HL-60/S4 (cell line): ENCODE data around the gene CBY1.

Source experiments
- in situ Hi-C: fragments of 300-500 bp; cut with MboI; formaldehyde crosslinking; loops from 2 replicates; pipeline ENCODE4 v1.14.3; 2022; ENCODE audit warnings: low sequenced_read_pairs

The CBY1 gene

DNA sequence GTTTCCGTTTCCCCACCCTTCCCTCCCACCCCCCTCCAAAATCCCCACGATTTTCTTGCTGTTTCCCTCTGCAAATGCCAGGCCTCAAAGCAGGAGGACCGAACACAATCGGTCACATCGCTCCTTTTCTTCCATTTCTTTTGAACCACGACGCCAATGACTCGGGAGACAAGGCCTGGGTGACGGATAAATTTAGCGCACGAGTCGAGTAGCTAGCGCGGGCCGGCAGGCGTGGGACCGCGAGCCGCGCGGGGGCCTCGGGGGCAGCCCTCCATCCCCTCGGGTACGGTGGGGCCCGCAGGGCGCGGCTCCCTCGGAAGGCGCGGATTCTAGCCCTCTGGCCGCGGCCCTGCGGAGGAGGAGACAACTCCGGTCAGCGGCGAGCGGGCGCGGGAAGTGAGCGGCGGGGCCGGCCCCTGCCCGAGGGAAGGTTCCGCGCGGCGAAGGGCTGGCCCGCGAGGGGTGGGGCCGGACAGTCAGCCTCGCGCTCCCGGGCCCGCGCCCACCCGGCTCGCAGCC lies 43.9 kb downstream of the CBY1 start:
- in situ Hi-C loops, result no loop called here

DNA sequence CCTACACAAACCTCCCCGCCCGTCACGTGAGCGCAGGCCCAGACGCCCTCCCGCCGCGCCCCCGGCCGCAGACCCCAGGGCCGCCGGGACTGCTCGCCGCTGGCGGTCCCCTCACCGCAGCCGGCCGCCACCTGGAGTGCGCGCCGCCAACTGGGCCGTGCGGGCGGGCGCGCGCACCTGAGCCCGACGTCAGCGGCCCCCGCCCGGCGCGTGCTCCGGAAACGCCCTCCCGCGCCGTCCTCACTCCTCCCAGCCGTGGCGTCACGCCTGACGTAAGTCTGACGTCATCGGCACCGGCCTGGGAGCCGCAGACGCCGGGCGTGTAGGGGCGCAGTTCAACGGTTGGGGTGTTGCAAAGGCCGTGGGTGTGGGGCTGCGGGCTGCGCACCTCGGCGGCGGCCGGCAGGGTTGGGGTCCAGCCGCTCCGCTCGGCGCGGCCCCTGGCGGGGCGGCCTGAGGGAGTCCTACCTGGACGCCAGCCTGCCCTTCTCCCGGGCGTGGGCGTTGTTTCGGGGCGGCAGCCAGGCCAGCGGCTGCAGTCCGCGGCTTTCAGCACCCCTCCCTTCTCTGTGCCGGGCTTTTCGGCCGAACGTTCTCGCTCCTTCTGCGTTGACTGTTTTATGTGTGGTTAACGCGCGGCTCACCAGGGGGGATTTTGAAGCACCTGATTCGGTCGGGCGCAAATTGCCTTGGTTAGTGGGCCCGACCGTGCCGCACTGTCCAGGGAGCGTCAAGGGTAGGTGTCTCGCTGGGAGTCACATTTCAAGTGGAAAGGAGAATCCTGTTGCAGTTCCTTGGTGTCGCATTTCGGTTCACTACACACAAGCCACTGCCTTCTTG lies 44.6 kb downstream of the CBY1 start, which contains the start of gene JOSD1:
JOSD1 (minus strand) TSS at position 155 of the 840 bp plus-strand sequence. CDS start 956 bp downstream, outside the sequence.
- in situ Hi-C loops, result no loop called here

GRCh38 chr22:38704654-38705234 lies 48.3 kb downstream of the CBY1 start:
- in situ Hi-C loops, result no loop called here

GRCh38 chr22:38705235-38706100 lies 49.0 kb downstream of the CBY1 start, which contains the start of gene GTPBP1:
TSS of gene GTPBP1 (plus strand) at chr22:38705944. CDS start at chr22:38705956, 12 bp downstream.
- in situ Hi-C loops, result no loop called here

GRCh38 chr22:38706101-38706900 lies 49.9 kb downstream of the CBY1 start:
- in situ Hi-C loops, result no loop called here

DNA sequence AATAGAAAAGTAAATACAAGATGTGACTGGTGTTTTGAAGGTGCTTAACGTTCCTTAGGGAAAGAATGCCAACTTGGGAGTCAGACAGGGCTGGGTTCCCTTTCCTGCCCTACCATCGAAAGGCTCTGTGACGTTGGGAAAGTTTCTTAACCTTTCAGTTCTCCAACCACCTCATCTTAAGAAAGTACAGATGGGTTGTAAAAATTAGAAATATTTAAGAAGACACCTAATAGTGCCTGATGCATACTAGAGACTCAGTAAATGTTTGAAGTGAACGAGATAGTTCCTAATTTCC lies 50.4 kb downstream of the CBY1 start:
- in situ Hi-C loops, result no loop called here

DNA sequence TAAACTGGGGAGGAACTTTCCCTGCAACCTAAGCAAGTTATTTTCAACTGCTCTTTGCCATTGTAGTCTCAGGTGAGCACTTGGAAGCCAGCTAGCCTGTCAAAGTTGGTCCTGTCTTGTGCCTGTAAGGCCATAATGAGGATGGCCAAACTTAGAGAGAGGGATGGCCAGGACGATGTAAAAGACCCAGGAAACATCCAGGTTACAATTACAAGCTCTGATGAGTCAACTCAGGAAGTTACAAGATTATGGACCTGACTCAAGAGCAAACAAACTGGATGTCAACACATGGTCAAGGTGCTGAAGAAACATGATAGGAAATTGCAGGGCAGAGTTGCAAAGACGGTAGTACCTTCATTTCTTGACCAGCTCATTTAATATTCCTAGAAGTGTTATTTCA lies 50.9 kb downstream of the CBY1 start:
- in situ Hi-C loops, result no loop called here

DNA sequence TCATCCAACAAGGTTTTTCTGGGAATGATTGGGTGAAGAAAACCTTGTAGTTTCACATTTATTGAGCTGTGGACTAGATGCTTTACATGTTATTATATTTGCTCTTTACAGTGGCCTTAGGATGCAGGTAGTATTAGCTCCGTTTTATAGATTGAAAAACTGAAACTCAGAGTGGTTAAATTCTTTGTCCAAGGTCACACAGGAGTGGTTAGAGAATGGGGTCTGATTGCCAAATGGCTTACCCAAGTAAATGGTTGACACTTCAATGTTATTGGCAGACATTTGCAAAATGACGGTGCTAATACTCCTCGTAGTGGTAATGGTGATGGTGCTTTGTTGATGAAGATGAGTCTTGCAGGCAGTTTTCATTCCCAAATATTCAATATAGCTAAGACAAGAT lies 51.5 kb downstream of the CBY1 start:
- in situ Hi-C loops, result no loop called here

DNA sequence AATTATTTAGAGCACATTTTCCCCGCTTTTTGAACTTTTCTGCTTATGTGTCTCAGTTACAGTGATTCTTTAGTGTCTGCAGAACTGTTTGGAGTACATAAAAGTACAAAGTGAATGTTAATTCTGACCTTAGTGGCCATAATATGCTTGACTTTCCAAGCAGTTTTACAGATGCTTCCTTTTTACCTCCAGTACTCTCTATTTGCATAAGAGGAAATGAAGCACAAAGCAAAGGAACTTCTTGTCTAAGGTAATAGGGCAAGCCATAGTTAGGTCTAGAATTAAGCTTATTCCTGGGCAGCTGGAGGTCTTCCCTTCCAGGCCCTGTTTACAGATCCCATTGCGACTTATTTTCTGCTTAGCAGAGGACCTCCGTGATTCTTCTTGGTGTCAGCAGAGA lies 52.9 kb downstream of the CBY1 start:
- in situ Hi-C loops, result no loop called here

DNA sequence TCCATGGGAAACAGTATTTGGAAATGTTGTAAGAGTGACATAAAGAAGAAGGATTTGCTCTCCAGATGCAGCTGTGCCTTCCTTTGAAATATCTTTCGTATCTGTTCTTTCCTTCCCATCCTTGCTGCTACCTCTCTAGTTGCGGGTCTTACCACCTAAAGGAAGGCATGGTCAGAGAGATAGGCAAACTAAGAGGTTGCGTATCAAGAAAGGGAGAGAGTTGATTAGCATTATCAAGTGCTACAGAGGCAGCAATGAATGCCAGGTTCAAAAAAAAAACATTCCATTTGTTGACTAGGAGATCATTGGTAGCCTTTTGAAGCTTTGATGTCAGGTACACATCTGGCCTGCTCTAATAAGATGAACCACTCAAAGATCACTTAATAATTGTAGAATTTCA lies 53.9 kb downstream of the CBY1 start:
- in situ Hi-C loops, result no loop called here

GRCh38 chr22:38710866-38711265 lies 54.4 kb downstream of the CBY1 start:
- in situ Hi-C loops, result no loop called here

DNA sequence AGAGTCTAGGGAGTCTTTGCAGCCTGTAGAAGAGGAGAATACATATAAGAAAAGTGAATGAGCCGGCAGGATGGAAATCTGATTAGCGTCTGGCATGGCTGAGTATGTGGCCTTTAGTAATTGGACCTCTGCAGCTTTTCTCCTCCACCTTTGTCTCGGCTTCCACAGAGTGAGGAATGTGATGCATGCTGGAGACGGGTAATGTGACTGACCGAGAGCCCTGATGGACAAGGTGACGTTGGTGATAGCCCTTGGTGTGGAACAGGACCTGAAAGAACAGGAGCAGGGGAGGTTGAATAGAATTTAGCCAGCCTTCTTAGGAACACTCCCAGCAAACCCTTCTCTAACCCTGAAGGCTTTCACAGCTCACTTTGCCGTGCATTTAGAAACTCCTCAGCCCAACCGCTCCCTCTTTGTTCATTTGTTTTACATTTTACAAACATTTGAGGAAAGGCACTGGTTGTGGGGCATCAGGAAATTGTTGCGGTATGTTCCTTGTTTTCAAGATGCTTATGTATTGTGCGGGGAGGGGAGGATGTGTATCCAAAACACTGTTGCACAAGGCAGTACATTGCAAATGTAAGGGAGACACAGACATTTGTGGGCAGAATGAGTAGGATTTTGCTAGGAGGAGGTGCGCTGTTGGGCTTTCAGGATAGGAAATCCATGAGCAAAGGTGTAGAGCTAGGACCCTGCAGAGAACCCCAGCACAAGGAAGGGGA lies 56.2 kb downstream of the CBY1 start:
- in situ Hi-C loops, result no loop called here

DNA sequence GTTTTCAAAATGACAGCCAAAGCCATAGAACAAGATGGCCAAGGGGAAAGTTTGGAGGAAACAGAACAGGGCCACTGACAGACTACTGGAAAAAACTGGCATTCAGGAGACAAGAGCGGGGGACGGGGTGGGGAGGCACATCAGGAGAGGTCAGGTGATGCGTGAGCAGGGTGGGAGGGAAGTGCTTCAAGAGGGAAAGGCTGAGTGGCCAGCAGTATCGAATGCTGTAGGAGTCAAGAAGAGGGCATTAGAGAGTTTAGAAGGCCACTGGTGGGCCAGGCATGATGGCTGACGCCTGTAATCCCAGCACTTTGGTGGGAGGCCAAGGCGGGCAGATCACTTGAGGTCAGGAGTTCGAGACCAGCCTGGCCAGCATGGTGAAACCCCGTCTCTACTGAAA lies 57.5 kb downstream of the CBY1 start:
- in situ Hi-C loops, result no loop called here

DNA sequence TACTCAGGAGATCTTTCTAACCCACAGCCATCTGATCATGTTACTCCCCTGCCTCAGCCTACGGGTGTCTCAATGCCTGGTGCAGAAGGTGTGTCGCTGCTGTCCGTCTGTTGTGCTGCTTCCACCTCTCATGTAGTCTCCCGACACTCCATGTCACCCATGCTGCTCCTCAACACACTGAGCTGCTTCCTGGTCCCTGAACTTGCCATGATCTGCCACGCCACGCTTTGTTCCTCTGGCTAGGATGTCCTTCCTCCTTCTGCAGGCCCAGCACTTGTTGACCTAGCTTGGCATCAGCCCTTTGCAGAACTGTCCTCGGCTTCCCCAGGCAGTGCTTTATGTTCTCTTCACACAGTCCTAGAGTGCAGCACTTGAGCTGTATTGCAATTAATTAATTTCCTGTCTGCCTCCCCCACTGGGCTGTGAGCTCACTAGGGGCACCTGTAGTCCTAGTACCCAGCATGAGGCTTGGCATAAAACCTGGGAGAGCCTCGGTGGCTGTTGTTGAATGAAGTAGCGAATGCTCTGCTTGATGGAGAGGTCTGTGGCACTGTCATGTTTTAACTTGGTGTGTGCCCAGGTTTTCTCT lies 58.8 kb downstream of the CBY1 start:
- in situ Hi-C loops, result no loop called here

- in situ Hi-C loops, result no loop called here
Observed at GRCh38 chr22:38715852-38716251, 59.4 kb downstream of the CBY1 start.

GRCh38 chr22:38716271-38716670 lies 59.8 kb downstream of the CBY1 start:
- in situ Hi-C loops, result no loop called here

GRCh38 chr22:38716826-38717225 lies 60.4 kb downstream of the CBY1 start:
- in situ Hi-C loops, result no loop called here

GRCh38 chr22:38717244-38717643 lies 60.8 kb downstream of the CBY1 start:
- in situ Hi-C loops, result no loop called here

DNA sequence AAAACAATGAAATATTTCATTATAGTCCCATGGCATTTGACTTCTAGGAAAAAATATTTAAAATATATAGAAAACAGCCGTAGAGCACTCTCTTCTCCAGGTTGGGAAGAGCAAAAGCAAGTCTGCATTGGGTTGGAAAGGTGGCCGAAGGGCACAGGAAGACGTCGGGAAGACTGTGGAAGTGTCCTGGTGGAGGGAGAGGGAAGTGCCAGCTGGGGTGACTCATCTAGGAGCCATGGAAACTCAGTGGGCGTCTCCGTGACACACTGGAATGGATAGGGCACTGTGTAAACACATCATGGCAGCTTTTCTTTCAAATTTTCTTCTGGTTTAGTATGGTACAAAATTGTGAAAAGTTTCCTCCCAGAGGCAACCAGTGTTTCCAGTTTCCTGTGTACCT lies 62.0 kb downstream of the CBY1 start:
- in situ Hi-C loops, result no loop called here

GRCh38 chr22:38719196-38719595 lies 62.8 kb downstream of the CBY1 start:
- in situ Hi-C loops, result no loop called here
